ENCODE results near the gene SEPHS1.

SEPHS1 gene

DNA sequence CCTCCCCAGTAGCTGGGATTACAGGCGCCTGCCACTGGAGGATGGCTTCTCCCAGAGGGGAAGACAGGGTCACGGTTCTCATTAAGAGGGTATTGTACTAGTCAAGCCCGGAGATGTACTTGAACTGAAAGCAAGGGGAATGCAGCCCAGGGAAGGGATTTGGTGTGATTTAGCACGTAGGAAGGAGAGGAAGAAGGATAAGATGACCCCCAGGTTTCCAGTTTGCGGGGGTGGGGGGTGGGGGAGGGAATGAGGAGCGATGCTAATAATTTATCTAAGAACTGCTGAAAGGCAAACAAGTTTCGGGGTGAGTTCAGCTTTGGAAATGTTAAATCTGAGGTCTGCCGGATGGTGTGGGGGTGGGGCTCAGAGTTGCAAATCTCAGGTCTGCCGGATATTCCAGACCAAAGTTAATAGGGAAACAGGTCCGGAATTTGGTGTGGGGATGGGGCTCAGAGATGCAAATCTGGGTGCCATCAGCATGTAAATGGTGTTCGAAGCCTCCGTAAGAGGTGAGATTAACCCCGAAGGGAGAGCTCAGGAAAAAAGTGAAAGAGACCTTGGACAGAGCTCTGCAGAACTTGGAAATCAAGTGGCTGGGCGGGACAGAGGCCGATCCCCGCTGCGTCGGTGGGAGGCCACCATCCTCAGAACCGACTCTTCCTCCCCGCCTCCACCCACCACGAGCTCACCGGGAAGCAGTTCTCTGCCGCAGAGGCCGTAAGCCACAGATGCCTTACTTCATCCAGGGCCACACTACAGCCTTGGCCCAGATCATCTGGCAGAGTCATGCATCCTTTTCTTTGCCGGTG, 1.6 kb upstream of the SEPHS1 start:
- Histone ChIP-seq H3K4me1 (ENCODE audit: insufficient read depth, low read length) (peaks cover 29% of the 10 kb centered on the region), H3K4me3 (ENCODE audit: low read length) (peak overlapping the region; percentile 65), H2AFZ (ENCODE audit: low read depth, low read length) (peak overlapping the region; percentile 20), H3K36me3 (ENCODE audit: insufficient read depth, low read length) (no peaks in the 10 kb centered on the region), H3K9me3 (ENCODE audit: low read length) (no peaks in the 10 kb centered on the region), H3K27me3 (ENCODE audit: insufficient read depth, low read length) (no peaks in the 10 kb centered on the region)

DNA sequence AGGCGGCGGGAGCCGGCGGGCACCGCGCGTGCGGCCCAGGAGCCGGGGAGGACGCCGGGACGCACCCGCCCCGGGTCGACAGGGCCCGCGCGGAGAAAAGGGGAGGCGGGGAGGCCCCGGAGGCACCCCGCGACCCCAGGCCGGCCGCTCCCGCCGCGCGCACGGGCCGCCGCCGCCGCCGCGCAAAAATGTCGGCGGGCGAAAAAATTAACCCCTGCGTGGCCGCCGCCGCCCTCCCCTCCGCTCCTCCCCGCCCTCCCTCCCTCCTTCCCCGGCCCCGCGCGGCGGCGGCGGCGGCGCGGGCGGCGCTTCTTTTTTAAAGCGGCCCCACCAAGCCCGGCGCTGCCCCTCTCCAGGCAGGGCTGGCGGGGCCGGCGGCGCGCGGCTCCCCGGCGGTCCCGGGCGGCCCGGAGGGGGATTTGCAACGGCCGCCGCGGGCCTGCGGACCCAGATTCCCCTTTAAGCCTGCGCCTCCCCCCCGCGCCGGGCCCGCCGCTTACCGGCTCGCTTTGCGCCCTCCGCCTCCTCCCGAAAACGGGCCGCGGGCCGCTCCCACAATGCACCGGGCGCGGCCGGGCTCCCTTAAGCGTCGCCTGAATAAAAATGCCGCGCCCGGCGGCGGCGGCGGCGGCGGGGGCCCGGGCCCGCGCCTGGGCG, 465 bp downstream of the SEPHS1 start:
- peak overlapping the region; percentile 65 for H3K4me3 ChIP-seq (ENCODE audit: low read length)
- peaks cover 18% of the 10 kb centered on the region for H3K36me3 ChIP-seq (ENCODE audit: insufficient read depth, low read length)
- H2AFZ ChIP-seq (ENCODE audit: low read depth, low read length) = no peak overlapping the region
- H3K27me3 ChIP-seq (ENCODE audit: insufficient read depth, low read length) = no peaks in the 10 kb centered on the region
- H3K4me1 ChIP-seq (ENCODE audit: insufficient read depth, low read length) = peaks cover 29% of the 10 kb centered on the region
- H3K9me3 ChIP-seq (ENCODE audit: low read length) = no peaks in the 10 kb centered on the region

DNA sequence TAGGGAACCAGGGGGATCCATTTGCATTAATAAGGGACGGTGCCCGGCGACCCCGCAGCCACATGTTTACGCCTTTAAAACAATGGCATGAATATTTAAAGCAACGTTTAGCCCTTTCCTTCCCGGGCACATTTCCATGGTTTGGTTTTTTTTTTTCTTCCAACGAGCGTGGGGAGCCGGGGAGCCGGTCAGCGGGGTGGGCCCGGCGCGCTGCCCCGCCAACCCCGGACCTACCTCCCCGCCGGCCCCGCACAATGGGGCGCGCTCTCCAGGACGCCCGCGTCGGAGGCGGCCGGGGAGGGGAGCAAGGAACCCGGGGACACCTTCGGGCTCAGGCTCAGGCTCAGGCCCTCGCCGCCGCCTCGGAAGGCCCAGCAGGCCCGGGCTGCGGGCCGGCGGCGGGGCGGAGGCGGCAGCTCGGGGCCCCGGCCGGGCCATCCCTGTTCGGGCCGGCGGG, 1.0 kb downstream of the SEPHS1 start:
- H3K36me3 ChIP-seq (ENCODE audit: insufficient read depth, low read length) = peaks cover 19% of the 10 kb centered on the region
- H3K9me3 ChIP-seq (ENCODE audit: low read length) = no peaks in the 10 kb centered on the region
- H3K4me1 ChIP-seq (ENCODE audit: insufficient read depth, low read length) = peaks cover 29% of the 10 kb centered on the region
- H3K4me3 ChIP-seq (ENCODE audit: low read length) = peak overlapping the region; percentile 65
- no peak overlapping the region for H2AFZ ChIP-seq (ENCODE audit: low read depth, low read length)
- no peaks in the 10 kb centered on the region for H3K27me3 ChIP-seq (ENCODE audit: insufficient read depth, low read length)

DNA sequence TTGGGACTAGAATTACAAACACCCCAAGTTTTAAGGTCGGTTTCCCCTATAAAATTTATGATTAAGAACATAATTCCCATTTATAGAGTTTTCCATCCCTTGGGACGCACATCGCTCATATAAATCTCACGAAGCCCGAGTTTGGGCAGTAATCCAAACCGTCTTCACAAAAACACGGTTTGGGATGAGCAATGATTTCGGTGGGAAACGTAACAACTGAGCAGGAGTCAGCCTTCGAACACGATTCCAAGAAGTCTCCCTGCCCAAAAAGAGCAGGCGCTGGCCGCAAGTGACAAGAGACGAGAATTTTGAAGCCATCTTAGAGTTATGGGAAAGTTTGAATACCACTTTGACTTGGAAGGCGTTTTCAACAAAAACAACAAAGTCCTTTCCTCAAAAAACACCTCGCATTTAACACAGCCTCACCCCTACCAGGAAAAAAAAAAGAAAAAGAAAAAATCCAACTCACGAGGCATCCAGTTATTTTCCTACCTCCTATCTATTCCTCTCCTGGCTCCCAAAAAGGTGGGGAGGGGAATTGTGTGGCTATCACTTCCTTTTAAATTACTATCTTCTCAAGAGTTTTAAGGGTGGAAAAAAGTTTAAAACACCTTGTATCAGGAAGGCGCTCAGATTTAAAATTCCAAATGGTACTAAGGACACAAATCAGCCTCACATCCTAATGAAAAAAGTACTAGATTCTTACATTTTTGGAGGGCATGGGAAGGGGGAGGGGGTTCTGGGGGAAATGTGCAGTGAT, 1.6 kb downstream of the SEPHS1 start:
- Histone ChIP-seq H3K4me1 (ENCODE audit: insufficient read depth, low read length) (peaks cover 29% of the 10 kb centered on the region), H3K4me3 (ENCODE audit: low read length) (peak overlapping the region; percentile 65), H3K36me3 (ENCODE audit: insufficient read depth, low read length) (peaks cover 19% of the 10 kb centered on the region), H3K27me3 (ENCODE audit: insufficient read depth, low read length) (no peaks in the 10 kb centered on the region), H3K9me3 (ENCODE audit: low read length) (no peaks in the 10 kb centered on the region), H2AFZ (ENCODE audit: low read depth, low read length) (no peak overlapping the region)

- H3K4me3 ChIP-seq (ENCODE audit: low read length) = no peak overlapping the region
- no peaks in the 10 kb centered on the region for H3K9me3 ChIP-seq (ENCODE audit: low read length)
- peaks cover 65% of the 10 kb centered on the region for H3K36me3 ChIP-seq (ENCODE audit: insufficient read depth, low read length)
- peaks cover 8% of the 10 kb centered on the region for H3K4me1 ChIP-seq (ENCODE audit: insufficient read depth, low read length)
- H3K27me3 ChIP-seq (ENCODE audit: insufficient read depth, low read length) = no peaks in the 10 kb centered on the region
- H2AFZ ChIP-seq (ENCODE audit: low read depth, low read length) = no peak overlapping the region
Observed at GRCh38 chr10:13340626-13341376, 7.3 kb downstream of the SEPHS1 start.

- no peaks in the 10 kb centered on the region for H3K9me3 ChIP-seq (ENCODE audit: low read length)
- no peak overlapping the region for H3K4me3 ChIP-seq (ENCODE audit: low read length)
- no peaks in the 10 kb centered on the region for H3K27me3 ChIP-seq (ENCODE audit: insufficient read depth, low read length)
- H3K4me1 ChIP-seq (ENCODE audit: insufficient read depth, low read length) = peaks cover 3% of the 10 kb centered on the region
- H2AFZ ChIP-seq (ENCODE audit: low read depth, low read length) = no peak overlapping the region
- peaks cover 72% of the 10 kb centered on the region for H3K36me3 ChIP-seq (ENCODE audit: insufficient read depth, low read length)
Observed at GRCh38 chr10:13340068-13340467, 8.0 kb downstream of the SEPHS1 start.

GRCh38 chr10:13338390-13339110, 9.5 kb downstream of the SEPHS1 start:
- Histone ChIP-seq H3K36me3 (ENCODE audit: insufficient read depth, low read length) (peaks cover 72% of the 10 kb centered on the region), H3K4me3 (ENCODE audit: low read length) (no peak overlapping the region), H3K27me3 (ENCODE audit: insufficient read depth, low read length) (no peaks in the 10 kb centered on the region), H2AFZ (ENCODE audit: low read depth, low read length) (no peak overlapping the region), H3K4me1 (ENCODE audit: insufficient read depth, low read length) (no peaks in the 10 kb centered on the region), H3K9me3 (ENCODE audit: low read length) (no peaks in the 10 kb centered on the region)

DNA sequence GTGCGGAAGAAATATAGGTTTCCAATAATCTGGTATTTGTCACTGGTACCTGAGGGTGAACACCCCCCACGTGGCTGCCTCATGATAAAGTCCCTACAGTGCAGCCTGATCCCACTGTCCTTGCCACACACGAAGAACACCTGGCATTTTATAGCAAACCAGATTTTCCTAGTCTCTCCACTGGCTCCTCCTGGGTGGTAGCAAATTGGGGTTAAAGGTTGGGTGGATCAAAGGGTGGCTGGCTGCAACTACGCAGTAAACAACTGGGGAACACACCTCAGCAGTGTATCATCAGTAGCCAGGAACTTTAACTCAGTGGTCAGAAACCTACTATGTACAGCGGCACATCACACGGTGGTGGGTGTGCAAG, 10.3 kb downstream of the SEPHS1 start:
- Histone ChIP-seq H3K36me3 (ENCODE audit: insufficient read depth, low read length) (peaks cover 71% of the 10 kb centered on the region), H3K4me1 (ENCODE audit: insufficient read depth, low read length) (no peaks in the 10 kb centered on the region), H2AFZ (ENCODE audit: low read depth, low read length) (no peak overlapping the region), H3K4me3 (ENCODE audit: low read length) (no peak overlapping the region), H3K27me3 (ENCODE audit: insufficient read depth, low read length) (no peaks in the 10 kb centered on the region), H3K9me3 (ENCODE audit: low read length) (no peaks in the 10 kb centered on the region)

DNA sequence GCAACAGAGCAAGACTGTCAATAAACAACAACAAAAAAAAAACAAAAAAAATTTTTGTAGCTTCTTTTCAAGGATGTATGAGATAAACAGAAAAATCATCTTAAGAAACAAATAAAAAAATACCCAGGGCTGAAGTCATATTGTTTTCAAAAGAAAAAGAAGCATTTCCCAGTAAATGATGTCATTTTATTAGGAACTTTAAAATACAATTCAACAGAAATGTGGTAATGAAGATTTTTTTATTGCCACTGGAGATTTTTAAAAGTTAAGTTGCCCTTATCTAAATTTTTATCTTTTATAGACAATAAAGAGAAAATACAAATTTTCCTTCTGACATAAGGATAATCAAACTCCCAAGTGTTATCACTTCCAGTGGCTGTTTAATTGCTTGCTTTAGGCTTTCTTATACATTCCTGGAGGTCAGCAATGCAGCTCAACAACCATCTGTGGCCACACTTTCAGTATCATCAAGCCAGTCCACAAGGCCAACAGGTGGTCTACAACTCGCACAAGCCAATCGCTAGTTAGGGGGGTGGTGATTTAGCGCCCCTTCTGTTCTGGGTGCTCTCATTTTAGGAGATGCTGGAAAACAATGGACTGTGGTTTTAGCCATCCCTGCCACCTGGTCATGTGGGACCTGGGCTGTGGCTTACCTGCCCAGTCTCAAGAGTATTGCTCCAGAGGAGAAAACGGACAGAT, 10.8 kb downstream of the SEPHS1 start:
- Histone ChIP-seq H3K36me3 (ENCODE audit: insufficient read depth, low read length) (peaks cover 72% of the 10 kb centered on the region), H3K4me1 (ENCODE audit: insufficient read depth, low read length) (no peaks in the 10 kb centered on the region), H3K27me3 (ENCODE audit: insufficient read depth, low read length) (no peaks in the 10 kb centered on the region), H2AFZ (ENCODE audit: low read depth, low read length) (no peak overlapping the region), H3K9me3 (ENCODE audit: low read length) (no peaks in the 10 kb centered on the region), H3K4me3 (ENCODE audit: low read length) (no peak overlapping the region)

DNA sequence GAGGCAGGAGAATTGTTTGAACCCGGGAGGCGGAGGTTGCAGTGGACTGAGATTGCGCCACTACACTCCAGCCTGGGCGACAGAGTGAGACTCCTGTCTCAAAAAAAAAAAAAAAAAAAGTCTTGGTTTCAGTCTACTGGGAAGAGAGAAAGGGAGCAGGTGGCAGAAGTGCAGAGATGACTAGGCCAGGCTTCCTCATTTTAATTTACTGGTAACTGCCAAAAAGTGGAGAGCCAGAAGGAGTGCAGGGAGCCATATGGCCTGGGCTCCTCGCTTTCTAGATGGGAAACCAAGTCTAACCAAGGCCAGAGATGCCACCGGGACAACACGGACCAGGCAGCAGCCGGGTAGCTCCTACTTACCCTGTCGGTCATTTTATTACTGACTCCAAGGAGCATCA, 12.2 kb downstream of the SEPHS1 start:
- no peak overlapping the region for H2AFZ ChIP-seq (ENCODE audit: low read depth, low read length)
- H3K27me3 ChIP-seq (ENCODE audit: insufficient read depth, low read length) = no peaks in the 10 kb centered on the region
- no peak overlapping the region for H3K4me3 ChIP-seq (ENCODE audit: low read length)
- peaks cover 82% of the 10 kb centered on the region for H3K36me3 ChIP-seq (ENCODE audit: insufficient read depth, low read length)
- no peaks in the 10 kb centered on the region for H3K4me1 ChIP-seq (ENCODE audit: insufficient read depth, low read length)
- peaks cover 8% of the 10 kb centered on the region for H3K9me3 ChIP-seq (ENCODE audit: low read length)

DNA sequence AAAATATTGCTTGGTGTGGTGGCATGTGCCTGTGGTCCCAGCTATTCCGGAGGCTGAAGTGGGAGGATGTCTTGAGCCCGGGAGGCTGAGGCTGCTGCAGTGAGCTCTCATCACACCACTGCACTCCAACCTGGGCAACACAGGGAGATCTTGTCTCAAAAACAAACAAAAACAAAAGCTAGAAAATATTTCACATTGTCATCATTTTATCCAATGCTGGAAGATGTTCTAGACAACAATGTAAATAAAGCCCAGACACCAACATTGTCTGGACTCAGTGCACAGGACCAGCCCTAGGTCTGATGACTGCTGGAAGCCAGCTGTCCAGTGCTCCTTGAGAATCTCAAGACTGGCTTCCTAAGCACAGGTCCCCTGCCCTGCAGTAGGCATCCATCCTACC, 13.5 kb downstream of the SEPHS1 start:
- Histone ChIP-seq H3K9me3 (ENCODE audit: low read length) (peaks cover 8% of the 10 kb centered on the region), H3K36me3 (ENCODE audit: insufficient read depth, low read length) (peaks cover 81% of the 10 kb centered on the region), H3K4me1 (ENCODE audit: insufficient read depth, low read length) (no peaks in the 10 kb centered on the region), H3K4me3 (ENCODE audit: low read length) (no peak overlapping the region), H2AFZ (ENCODE audit: low read depth, low read length) (no peak overlapping the region), H3K27me3 (ENCODE audit: insufficient read depth, low read length) (no peaks in the 10 kb centered on the region)

GRCh38 chr10:13331646-13332045, 16.4 kb downstream of the SEPHS1 start:
- no peaks in the 10 kb centered on the region for H3K27me3 ChIP-seq (ENCODE audit: insufficient read depth, low read length)
- H3K36me3 ChIP-seq (ENCODE audit: insufficient read depth, low read length) = peaks cover 86% of the 10 kb centered on the region
- no peaks in the 10 kb centered on the region for H3K4me1 ChIP-seq (ENCODE audit: insufficient read depth, low read length)

More at GRCh38 chr10:13331646-13332045, 16.4 kb downstream of the SEPHS1 start:
- no peak overlapping the region for H3K4me3 ChIP-seq (ENCODE audit: low read length)
- no peak overlapping the region for H2AFZ ChIP-seq (ENCODE audit: low read depth, low read length)
- H3K9me3 ChIP-seq (ENCODE audit: low read length) = peaks cover 8% of the 10 kb centered on the region

Measured in neuron (in vitro differentiated cells).